Measurements from ENCODE around the gene CTDSP2.
"Not testable (repeated sequence)": the region's sequence is repeated elsewhere in the genome, so short reads cannot be mapped to it uniquely, and the experiment has no call there.

CTDSP2 gene

GRCh38 chr12:57888409-57889157 is 42.1 kb upstream of the CTDSP2 start:
- DNase-seq (ENCODE audit: low read depth) = peak; percentile 67
- no peaks in the 10 kb centered on the region for H3K9me3 ChIP-seq (ENCODE audit: control insufficient read depth, low read length)

GRCh38 chr12:57887631-57888408 is 41.3 kb upstream of the CTDSP2 start:
- Histone ChIP-seq H3K4me3 (ENCODE audit: low read length) (peak overlapping the region; percentile 68), H3K9me3 (ENCODE audit: control insufficient read depth, low read length) (no peaks in the 10 kb centered on the region), H3K36me3 (ENCODE audit: control insufficient read depth, insufficient read depth, low read length, severe bottlenecking) (no peaks in the 10 kb centered on the region), H3K27me3 (replicated peaks; ENCODE audit: control insufficient read depth, insufficient read depth, low read length) (no peaks in the 10 kb centered on the region), H3K9ac (ENCODE audit: low read length) (peak overlapping the region; percentile 88), H3K4me1 (ENCODE audit: control insufficient read depth, insufficient read depth, low read length) (peaks cover 54% of the 10 kb centered on the region)
- peak; percentile 89 for DNase-seq (ENCODE audit: low read depth)

More at GRCh38 chr12:57888409-57889157, 42.1 kb upstream of the CTDSP2 start:
- Histone ChIP-seq H3K4me3 (ENCODE audit: low read length) (peak overlapping the region; percentile 68), H3K9ac (ENCODE audit: low read length) (peak overlapping the region; percentile 88), H3K4me1 (ENCODE audit: control insufficient read depth, insufficient read depth, low read length) (peaks cover 59% of the 10 kb centered on the region), H3K27me3 (replicated peaks; ENCODE audit: control insufficient read depth, insufficient read depth, low read length) (no peaks in the 10 kb centered on the region), H3K36me3 (ENCODE audit: control insufficient read depth, insufficient read depth, low read length, severe bottlenecking) (no peaks in the 10 kb centered on the region)

GRCh38 chr12:57886964-57887363 is 40.4 kb upstream of the CTDSP2 start:
- not testable (repeated sequence) for DNase-seq (ENCODE audit: low read depth); H3K4me3 ChIP-seq (ENCODE audit: low read length); H3K36me3 ChIP-seq (ENCODE audit: control insufficient read depth, insufficient read depth, low read length, severe bottlenecking); H3K9me3 ChIP-seq (ENCODE audit: control insufficient read depth, low read length); H3K27me3 ChIP-seq (replicated peaks; ENCODE audit: control insufficient read depth, insufficient read depth, low read length); H3K9ac ChIP-seq (ENCODE audit: low read length)
- peaks cover 52% of the 10 kb centered on the region for H3K4me1 ChIP-seq (ENCODE audit: control insufficient read depth, insufficient read depth, low read length)

- DNase-seq (ENCODE audit: low read depth) = peak; percentile 10
- no peak overlapping the region for H3K9ac ChIP-seq (ENCODE audit: low read length)
- no peaks in the 10 kb centered on the region for H3K36me3 ChIP-seq (ENCODE audit: control insufficient read depth, insufficient read depth, low read length, severe bottlenecking)
- no peaks in the 10 kb centered on the region for H3K9me3 ChIP-seq (ENCODE audit: control insufficient read depth, low read length)
- H3K27me3 ChIP-seq (replicated peaks; ENCODE audit: control insufficient read depth, insufficient read depth, low read length) = no peaks in the 10 kb centered on the region
- H3K4me1 ChIP-seq (ENCODE audit: control insufficient read depth, insufficient read depth, low read length) = peaks cover 48% of the 10 kb centered on the region
- H3K4me3 ChIP-seq (ENCODE audit: low read length) = no peak overlapping the region
Observed at GRCh38 chr12:57886542-57886941, 40.0 kb upstream of the CTDSP2 start.

GRCh38 chr12:57885207-57885606 is 38.7 kb upstream of the CTDSP2 start:
- DNase-seq (ENCODE audit: low read depth) = no peak
- Histone ChIP-seq H3K9me3 (ENCODE audit: control insufficient read depth, low read length) (no peaks in the 10 kb centered on the region), H3K27me3 (replicated peaks; ENCODE audit: control insufficient read depth, insufficient read depth, low read length) (no peaks in the 10 kb centered on the region), H3K4me1 (ENCODE audit: control insufficient read depth, insufficient read depth, low read length) (peaks cover 42% of the 10 kb centered on the region), H3K4me3 (ENCODE audit: low read length) (no peak overlapping the region), H3K36me3 (ENCODE audit: control insufficient read depth, insufficient read depth, low read length, severe bottlenecking) (no peaks in the 10 kb centered on the region), H3K9ac (ENCODE audit: low read length) (no peak overlapping the region)

- Histone ChIP-seq H3K9ac (ENCODE audit: low read length) (no peak overlapping the region), H3K4me3 (ENCODE audit: low read length) (no peak overlapping the region), H3K27me3 (replicated peaks; ENCODE audit: control insufficient read depth, insufficient read depth, low read length) (no peaks in the 10 kb centered on the region), H3K9me3 (ENCODE audit: control insufficient read depth, low read length) (no peaks in the 10 kb centered on the region), H3K4me1 (ENCODE audit: control insufficient read depth, insufficient read depth, low read length) (peaks cover 27% of the 10 kb centered on the region), H3K36me3 (ENCODE audit: control insufficient read depth, insufficient read depth, low read length, severe bottlenecking) (no peaks in the 10 kb centered on the region)
- no peak for DNase-seq (ENCODE audit: low read depth)
Observed at GRCh38 chr12:57883700-57884099, 37.2 kb upstream of the CTDSP2 start.

- Histone ChIP-seq H3K27me3 (replicated peaks; ENCODE audit: control insufficient read depth, insufficient read depth, low read length) (no peaks in the 10 kb centered on the region), H3K36me3 (ENCODE audit: control insufficient read depth, insufficient read depth, low read length, severe bottlenecking) (no peaks in the 10 kb centered on the region), H3K4me3 (ENCODE audit: low read length) (no peak overlapping the region), H3K9ac (ENCODE audit: low read length) (no peak overlapping the region), H3K4me1 (ENCODE audit: control insufficient read depth, insufficient read depth, low read length) (peaks cover 21% of the 10 kb centered on the region), H3K9me3 (ENCODE audit: control insufficient read depth, low read length) (no peaks in the 10 kb centered on the region)
- no peak for DNase-seq (ENCODE audit: low read depth)
Observed at GRCh38 chr12:57883057-57883456, 36.5 kb upstream of the CTDSP2 start.

- Histone ChIP-seq H3K4me3 (ENCODE audit: low read length) (no peak overlapping the region), H3K9ac (ENCODE audit: low read length) (no peak overlapping the region), H3K36me3 (ENCODE audit: control insufficient read depth, insufficient read depth, low read length, severe bottlenecking) (no peaks in the 10 kb centered on the region), H3K4me1 (ENCODE audit: control insufficient read depth, insufficient read depth, low read length) (peaks cover 16% of the 10 kb centered on the region), H3K27me3 (replicated peaks; ENCODE audit: control insufficient read depth, insufficient read depth, low read length) (no peaks in the 10 kb centered on the region), H3K9me3 (ENCODE audit: control insufficient read depth, low read length) (no peaks in the 10 kb centered on the region)
- DNase-seq (ENCODE audit: low read depth) = no peak
Observed at GRCh38 chr12:57882575-57882974, 36.0 kb upstream of the CTDSP2 start.

- peaks cover 15% of the 10 kb centered on the region for H3K4me1 ChIP-seq (ENCODE audit: control insufficient read depth, insufficient read depth, low read length)
- H3K9ac ChIP-seq (ENCODE audit: low read length) = no peak overlapping the region
- DNase-seq (ENCODE audit: low read depth) = no peak
- H3K36me3 ChIP-seq (ENCODE audit: control insufficient read depth, insufficient read depth, low read length, severe bottlenecking) = no peaks in the 10 kb centered on the region
- no peak overlapping the region for H3K4me3 ChIP-seq (ENCODE audit: low read length)
- no peaks in the 10 kb centered on the region for H3K27me3 ChIP-seq (replicated peaks; ENCODE audit: control insufficient read depth, insufficient read depth, low read length)
- no peaks in the 10 kb centered on the region for H3K9me3 ChIP-seq (ENCODE audit: control insufficient read depth, low read length)
Observed at GRCh38 chr12:57881475-57881874, 34.9 kb upstream of the CTDSP2 start.

- H3K4me1 ChIP-seq (ENCODE audit: control insufficient read depth, insufficient read depth, low read length) = peaks cover 15% of the 10 kb centered on the region
- H3K27me3 ChIP-seq (replicated peaks; ENCODE audit: control insufficient read depth, insufficient read depth, low read length); H3K4me3 ChIP-seq (ENCODE audit: low read length); H3K9ac ChIP-seq (ENCODE audit: low read length); H3K36me3 ChIP-seq (ENCODE audit: control insufficient read depth, insufficient read depth, low read length, severe bottlenecking); H3K9me3 ChIP-seq (ENCODE audit: control insufficient read depth, low read length): not testable (repeated sequence)
- DNase-seq (ENCODE audit: low read depth) = peak; percentile 66
Observed at GRCh38 chr12:57881035-57881434, 34.5 kb upstream of the CTDSP2 start.

- H3K9ac ChIP-seq (ENCODE audit: low read length) = no peak overlapping the region
- H3K9me3 ChIP-seq (ENCODE audit: control insufficient read depth, low read length) = no peaks in the 10 kb centered on the region
- H3K4me3 ChIP-seq (ENCODE audit: low read length) = no peak overlapping the region
- H3K4me1 ChIP-seq (ENCODE audit: control insufficient read depth, insufficient read depth, low read length) = peaks cover 17% of the 10 kb centered on the region
- no peaks in the 10 kb centered on the region for H3K27me3 ChIP-seq (replicated peaks; ENCODE audit: control insufficient read depth, insufficient read depth, low read length)
- DNase-seq (ENCODE audit: low read depth) = no peak
- no peaks in the 10 kb centered on the region for H3K36me3 ChIP-seq (ENCODE audit: control insufficient read depth, insufficient read depth, low read length, severe bottlenecking)
Observed at GRCh38 chr12:57877876-57878275, 31.3 kb upstream of the CTDSP2 start.
